GM21423 (cell line): Measurements from ENCODE around the gene WDR53.
"Not testable (repeated sequence)": the region's sequence is repeated elsewhere in the genome, so short reads cannot be mapped to it uniquely, and the experiment has no call there.

Experiments
- ATAC-seq: cut with Tn5 transposase; IDR thresholded peaks from one replicate; pipeline ENCODE4 v1.9.1; 2021; ENCODE audit warnings: mild to moderate bottlenecking, moderate library complexity; ENCODE audit not compliant: unreplicated experiment

WDR53 gene

GRCh38 chr3:196518966-196519717 is 49.2 kb downstream of the WDR53 start:
- ATAC-seq = no peak

GRCh38 chr3:196517919-196518318 is 50.4 kb downstream of the WDR53 start:
- ATAC-seq = no peak

GRCh38 chr3:196517162-196517800 is 51.1 kb downstream of the WDR53 start:
- ATAC-seq = no peak

- no peak for ATAC-seq
Observed at GRCh38 chr3:196514913-196515621, 53.3 kb downstream of the WDR53 start, which contains the start of gene SMCO1. Gene SMCO1, minus strand, starts transcription at chr3:196515346. Its CDS starts 137 bp downstream, at chr3:196515209.

- no peak for ATAC-seq
Observed at GRCh38 chr3:196514350-196514716, 54.0 kb downstream of the WDR53 start.

GRCh38 chr3:196513697-196514349 is 54.5 kb downstream of the WDR53 start:
- no peak for ATAC-seq

GRCh38 chr3:196511646-196512425 is 56.5 kb downstream of the WDR53 start:
- not testable (repeated sequence) for ATAC-seq

GRCh38 chr3:196511108-196511507 is 57.2 kb downstream of the WDR53 start:
- ATAC-seq = not testable (repeated sequence)

- ATAC-seq = no peak
Observed at GRCh38 chr3:196506687-196507086, 61.7 kb downstream of the WDR53 start.

GRCh38 chr3:196504556-196504955 is 63.8 kb downstream of the WDR53 start:
- ATAC-seq = no peak
